HTERT RPE-1 (cell line): Measurements from ENCODE around the gene ANKRD36B.
"Not testable (repeated sequence)": the region's sequence is repeated elsewhere in the genome, so short reads cannot be mapped to it uniquely, and the experiment has no call there.

Experiments
- in situ Hi-C: fragments of 300-500 bp; cut with MboI; formaldehyde crosslinking; loops from 4 replicates; pipeline ENCODE4 v1.14.3; 2020; ENCODE audit warnings: low sequenced_read_pairs

ANKRD36B gene

GRCh38 chr2:97550498-97550897 lies 39.2 kb downstream of the ANKRD36B start:
- in situ Hi-C loops, result not testable (repeated sequence)

GRCh38 chr2:97549058-97549457 lies 40.6 kb downstream of the ANKRD36B start:
- in situ Hi-C loops, result not testable (repeated sequence)

GRCh38 chr2:97548536-97548935 lies 41.1 kb downstream of the ANKRD36B start:
- in situ Hi-C loops, result not testable (repeated sequence)

- in situ Hi-C loops, result no loop called here
Observed at GRCh38 chr2:97546711-97547110, 43.0 kb downstream of the ANKRD36B start.

GRCh38 chr2:97544911-97545310 lies 44.8 kb downstream of the ANKRD36B start:
- in situ Hi-C loops, result not testable (repeated sequence)

- in situ Hi-C loops, result not testable (repeated sequence)
Observed at GRCh38 chr2:97525904-97526303, 63.8 kb downstream of the ANKRD36B start.

- in situ Hi-C loops, result not testable (repeated sequence)
Observed at GRCh38 chr2:97523816-97524215, 65.9 kb downstream of the ANKRD36B start.

GRCh38 chr2:97522916-97523555 lies 66.6 kb downstream of the ANKRD36B start:
- in situ Hi-C loops, result not testable (repeated sequence)

GRCh38 chr2:97495651-97496050 lies 94.0 kb downstream of the ANKRD36B start:
- in situ Hi-C loops, result not testable (repeated sequence)

- in situ Hi-C loops, result not testable (repeated sequence)
Observed at GRCh38 chr2:97490141-97490540, 99.5 kb downstream of the ANKRD36B start.
